Right forelimb (tissue), 1 donor: Measurements from ENCODE around the gene ZNF672.
"Not testable (repeated sequence)": the region's sequence is repeated elsewhere in the genome, so short reads cannot be mapped to it uniquely, and the experiment has no call there.

Experiments
- DNase-seq: peaks from one replicate; pipeline ENCODE4 v3.0.0-alpha.2; 2018

The ZNF672 gene

DNA sequence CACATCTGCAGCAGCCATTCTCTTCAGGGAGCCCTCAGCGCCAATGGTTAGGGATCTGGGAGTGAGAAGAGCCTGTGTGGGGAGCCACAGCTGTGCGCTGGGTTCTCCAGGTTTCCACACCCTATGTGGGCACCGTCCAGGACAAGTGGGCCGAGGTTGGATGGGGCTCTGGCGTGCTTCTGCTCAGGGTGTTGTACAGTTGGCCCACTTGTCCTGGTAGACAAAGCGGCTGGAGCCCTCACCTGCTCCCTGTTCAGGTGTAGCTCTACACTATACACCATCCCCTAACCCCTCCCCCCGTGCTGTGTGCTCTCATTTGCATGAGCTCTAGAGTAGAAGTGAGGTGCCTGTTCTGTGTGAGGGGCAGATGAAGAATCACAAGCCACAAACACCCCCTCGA is 24.5 kb upstream of the ZNF672 start:
- no peak for DNase-seq

- no peak for DNase-seq
These were observed 23.7 kb upstream of the ZNF672 start for GRCh38 chr1:248814351-248814750.

- DNase-seq, result no peak
These were observed 22.5 kb upstream of the ZNF672 start for GRCh38 chr1:248815407-248816034.

DNA sequence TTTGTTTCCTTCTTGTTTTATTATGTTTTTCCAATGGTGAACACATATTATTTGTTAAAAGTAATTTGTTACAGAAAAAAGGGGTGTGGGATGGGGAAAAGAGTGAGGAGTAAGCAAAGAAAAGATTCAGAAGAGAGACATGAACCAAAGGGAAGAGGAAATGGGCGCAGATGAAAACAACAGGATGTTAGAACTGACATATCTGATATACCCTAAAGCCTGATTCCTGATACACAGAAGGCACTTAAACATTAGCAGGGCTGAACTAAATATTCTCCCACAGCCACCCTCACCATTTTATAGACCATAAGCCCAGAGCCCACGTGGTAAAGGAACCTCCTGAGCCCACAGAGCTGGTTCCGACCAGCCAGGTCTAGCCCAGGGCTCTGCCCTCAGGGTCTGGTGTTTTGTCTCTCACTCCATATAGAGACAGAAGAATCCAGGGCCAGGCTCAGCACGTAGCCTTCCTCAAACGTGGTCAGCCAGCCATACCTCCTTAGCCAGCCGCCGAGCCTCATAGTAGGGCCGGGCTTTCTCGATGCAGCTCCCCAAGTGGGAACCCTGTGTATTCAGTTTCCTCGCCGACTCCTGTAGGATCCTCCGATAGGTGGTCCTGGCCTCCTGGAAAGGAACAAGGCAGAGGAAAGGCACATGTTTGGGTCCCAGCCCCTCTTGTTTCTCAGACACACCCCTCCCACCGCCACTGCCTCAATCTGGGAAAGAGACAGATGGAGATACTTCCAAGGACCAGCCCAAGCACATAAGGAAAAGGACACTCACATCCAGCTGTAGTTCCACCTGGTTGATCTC is 21.8 kb upstream of the ZNF672 start:
- DNase-seq, result no peak

DNA sequence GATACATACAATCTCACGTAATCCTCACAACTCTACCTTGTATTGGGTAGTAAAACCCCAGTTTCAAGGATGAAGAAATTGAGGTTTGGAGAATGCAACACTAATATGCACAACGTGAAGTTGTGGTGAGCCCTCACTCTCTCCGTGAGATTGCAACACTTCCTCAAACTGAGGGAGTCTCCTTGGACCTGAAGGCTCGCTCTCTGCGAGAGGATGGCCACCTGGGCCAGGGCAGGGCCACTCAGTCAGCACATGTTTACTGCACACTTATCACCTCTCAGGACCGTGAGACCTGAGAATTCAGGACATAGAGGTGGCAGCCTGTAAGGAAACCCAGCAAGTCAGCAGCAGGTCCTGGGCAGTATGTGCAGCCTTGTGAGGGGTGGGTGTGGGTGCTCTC is 21.0 kb upstream of the ZNF672 start:
- DNase-seq, result no peak

DNA sequence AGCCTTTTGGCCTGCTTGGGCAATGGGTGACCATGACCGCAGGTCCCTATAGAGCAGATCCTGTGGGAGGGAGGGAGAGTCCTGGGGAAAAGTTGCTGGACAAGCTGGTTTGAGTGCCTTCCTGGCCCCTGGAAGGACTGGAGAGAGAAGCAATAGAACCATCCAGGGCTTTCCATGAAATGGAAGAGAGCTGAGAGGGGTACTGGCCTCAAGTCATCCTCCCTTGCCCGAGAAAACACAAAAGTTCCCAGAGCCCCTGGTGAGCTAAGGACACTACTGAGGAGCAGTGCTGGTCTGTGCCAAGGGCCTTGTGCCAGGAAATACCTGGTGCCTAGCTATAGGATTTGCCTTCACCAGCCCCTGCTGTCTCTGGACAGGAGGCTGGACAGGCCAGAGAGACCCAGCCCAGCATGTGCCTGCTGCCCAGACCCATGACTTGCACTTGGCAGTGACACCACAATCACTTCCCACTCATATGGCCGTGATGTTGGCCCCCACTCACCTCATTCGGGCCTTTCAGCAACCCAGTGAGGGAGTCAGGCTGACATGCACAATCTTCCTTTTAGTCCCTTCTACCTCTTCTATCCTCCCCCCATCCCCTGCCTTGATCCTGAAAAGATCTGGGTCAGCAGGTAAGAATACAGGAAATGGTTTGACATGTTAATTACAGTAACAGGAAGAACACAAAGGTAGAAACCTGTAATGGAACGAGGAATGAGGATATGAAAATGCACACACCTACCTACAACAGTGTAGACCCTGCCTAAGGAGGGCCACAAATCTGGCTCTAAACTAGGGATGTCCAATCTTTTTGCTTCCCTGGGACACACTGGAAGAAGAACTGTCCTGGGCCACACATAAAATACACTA is 19.3 kb upstream of the ZNF672 start:
- DNase-seq, result peak; percentile 32

- no peak for DNase-seq
These were observed 17.9 kb upstream of the ZNF672 start for GRCh38 chr1:248820041-248820585.

DNA sequence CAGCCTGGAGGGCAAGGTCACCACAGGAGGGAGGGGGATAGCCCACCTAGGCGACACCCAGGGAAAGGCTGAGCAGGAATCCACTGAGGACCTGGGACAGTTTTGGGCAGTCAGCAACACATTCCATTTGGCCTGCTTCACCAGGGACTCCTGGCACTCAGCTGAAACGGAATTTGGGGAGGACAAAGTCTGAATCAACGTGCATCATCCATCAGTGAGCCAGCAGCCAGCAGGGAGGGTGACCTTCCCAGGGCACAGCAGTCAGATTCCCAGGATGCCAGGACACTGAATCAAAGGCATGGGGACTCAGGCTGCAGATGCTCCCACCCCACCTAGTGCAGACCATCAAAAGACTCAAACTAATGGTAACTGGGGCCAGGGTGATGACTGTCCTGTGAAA is 16.9 kb upstream of the ZNF672 start:
- no peak for DNase-seq

DNA sequence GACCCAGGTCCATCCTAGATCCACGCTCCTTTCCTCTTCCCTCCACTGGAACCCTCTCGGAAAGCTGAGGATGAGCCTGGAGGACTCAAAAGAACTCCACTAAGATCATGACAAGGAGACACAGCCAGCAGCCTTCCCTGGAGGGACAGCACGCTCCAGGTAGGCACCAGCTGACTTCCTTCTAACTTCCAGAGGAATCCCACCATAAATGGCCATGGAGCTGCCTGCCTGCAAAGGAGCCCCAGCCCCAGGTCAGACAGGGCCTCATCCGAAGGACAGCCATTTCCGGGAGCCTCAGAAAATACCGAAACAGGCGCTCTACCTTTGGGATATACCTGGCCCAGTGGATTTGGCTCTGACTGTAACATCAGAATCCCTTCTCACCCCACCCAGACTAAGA is 16.4 kb upstream of the ZNF672 start:
- no peak for DNase-seq

DNA sequence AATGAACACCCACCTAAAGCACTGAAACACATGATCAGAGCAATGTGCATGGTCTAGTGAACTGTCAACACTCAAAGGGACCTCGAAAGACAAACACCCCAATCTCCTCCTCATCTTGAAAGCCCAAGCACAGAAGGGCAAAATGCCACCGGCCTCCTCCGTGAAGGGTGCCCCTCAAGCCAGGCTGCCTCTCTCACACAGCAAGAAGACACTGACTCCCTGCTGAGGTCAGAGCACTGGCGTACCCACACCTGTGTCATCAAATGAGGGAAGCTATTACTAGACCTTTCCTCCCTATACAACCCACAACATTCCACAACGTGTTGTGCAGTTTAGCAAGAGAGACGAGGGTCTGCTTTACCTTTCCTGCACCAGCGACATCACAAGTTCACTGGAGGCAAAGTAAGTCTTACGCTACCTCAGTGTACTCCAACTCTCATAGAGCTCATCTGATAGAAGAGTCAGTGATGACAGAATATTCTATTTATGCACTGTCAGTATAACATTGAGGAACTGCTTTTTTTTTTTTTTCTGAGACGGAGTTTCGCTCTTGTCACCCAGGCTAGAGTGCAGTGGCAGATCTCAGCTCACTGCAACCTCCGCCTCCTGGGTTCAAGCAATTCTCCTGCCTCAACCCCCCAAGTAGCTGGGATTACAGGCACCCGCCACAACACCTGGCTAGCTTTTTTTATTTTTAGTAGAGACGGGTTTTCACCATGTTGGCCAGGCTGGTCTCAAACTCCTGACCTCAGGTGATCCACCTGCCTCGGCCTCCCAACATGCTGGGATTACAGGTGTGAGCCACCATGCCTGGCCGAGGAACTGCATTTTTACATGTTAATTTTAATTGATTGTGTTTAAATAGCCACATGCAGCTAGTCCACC is 15.6 kb upstream of the ZNF672 start:
- peak; percentile 17 for DNase-seq

DNA sequence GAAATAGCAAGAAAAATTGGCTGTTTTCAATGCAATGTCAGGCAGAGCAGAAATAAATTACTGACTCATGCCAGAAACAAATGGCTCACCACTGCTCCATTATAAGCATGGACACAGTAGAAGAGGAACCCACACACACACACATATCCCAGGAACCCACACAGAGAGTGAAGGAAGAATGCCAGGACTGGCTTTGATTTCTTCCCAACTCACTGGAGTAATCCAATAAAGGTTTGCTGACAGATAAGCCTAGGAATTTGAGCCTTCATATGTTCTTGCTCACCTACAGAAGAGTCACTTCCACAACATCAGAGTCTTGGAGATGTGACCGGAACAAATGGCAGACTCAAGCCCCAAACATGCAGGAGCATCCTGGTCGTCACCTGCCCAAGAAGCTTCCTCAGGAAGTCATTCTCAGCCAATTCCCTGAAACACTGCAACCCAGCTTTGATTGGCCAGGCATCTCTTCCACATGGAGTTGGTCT is 14.5 kb upstream of the ZNF672 start:
- DNase-seq, result peak; percentile 12

GRCh38 chr1:248824301-248824700 is 13.7 kb upstream of the ZNF672 start:
- no peak for DNase-seq

GRCh38 chr1:248824701-248825100 is 13.3 kb upstream of the ZNF672 start:
- peak; percentile 25 for DNase-seq

- no peak for DNase-seq
These were observed 12.9 kb upstream of the ZNF672 start for GRCh38 chr1:248825136-248825535.

DNA sequence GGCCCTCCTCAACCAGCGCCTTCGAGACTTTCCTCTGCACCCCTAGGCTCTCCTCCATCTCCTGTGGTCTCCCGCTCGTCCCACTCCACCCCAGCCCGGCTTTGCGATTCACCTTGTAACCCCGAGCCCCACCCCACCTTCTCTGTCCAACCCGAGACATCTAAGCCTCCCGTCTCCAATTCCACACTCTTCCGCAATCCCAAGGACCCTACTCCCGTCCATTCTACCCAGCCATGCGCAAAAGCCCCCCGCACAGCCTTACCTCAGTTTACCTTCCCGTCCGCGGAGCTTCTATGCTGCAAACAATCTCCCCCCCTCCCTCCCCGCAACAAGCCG is 12.5 kb upstream of the ZNF672 start:
- DNase-seq, result no peak

- DNase-seq, result peak; percentile 95
These were observed 11.9 kb upstream of the ZNF672 start, which contains the start of gene SH3BP5L for GRCh38 chr1:248825909-248826760. Gene SH3BP5L, minus strand, starts transcription at chr1:248825915. Its CDS starts 980 bp downstream, at chr1:248824935.

- no peak for DNase-seq
These were observed 9.2 kb upstream of the ZNF672 start for GRCh38 chr1:248828845-248829244.

- DNase-seq, result not testable (repeated sequence)
These were observed 7.4 kb upstream of the ZNF672 start for GRCh38 chr1:248830718-248831017.

GRCh38 chr1:248831842-248832241 is 6.2 kb upstream of the ZNF672 start:
- DNase-seq, result no peak

DNA sequence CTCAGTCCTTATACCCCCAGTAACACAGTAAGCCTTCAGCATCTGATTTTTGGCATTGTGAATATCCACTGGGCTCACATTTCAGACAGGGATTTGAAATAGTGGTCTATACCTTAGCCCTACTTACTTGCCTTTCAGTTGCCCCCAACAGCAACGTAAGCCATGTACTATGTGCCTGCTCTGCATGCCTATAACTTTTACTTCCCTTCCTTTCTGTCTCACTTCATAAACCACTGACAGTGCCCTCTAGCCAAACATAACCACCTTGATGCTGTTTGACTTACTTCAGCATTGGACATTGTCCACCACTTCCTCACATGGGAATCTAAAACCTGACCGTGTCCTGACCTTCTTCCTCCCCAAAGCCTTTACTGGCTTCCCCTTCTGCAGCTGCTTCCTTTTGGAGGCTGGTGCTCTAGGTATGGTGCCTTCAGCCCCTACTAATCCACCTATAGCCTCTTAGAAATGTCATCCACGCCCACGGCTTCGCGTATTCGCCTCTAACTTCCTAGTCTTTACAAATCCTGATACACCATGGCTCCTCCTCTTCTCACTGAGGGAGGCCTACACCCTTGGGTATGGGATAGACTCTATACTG is 3.6 kb upstream of the ZNF672 start:
- DNase-seq, result peak; percentile 35
